ENCODE results near the gene FMNL1.

The FMNL1 gene

DNA sequence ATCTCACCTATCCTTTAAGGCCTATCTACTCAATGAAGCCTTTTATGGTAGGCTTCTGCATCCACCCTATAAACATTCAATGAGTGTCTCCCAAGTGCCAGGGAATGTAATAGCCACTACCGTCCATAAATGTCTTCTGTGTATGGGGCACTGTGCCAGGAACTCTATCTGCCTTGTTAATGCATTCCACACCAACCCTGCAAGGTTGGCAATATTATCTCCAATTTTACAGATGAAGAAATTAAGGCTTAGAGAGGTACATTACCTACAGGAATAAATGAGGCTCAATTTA is 75.1 kb downstream of the FMNL1 start:
- H2AFZ ChIP-seq (ENCODE audit: low read depth, low read length): no peak overlapping the region
- H3K27me3 ChIP-seq (ENCODE audit: insufficient read depth, low read length, poor library complexity): no peaks in the 10 kb centered on the region
- ATAC-seq (ENCODE audit: insufficient read depth, low read depth) (no peak), DNase-seq (no peak)
- no peaks in the 10 kb centered on the region for H3K9me3 ChIP-seq (ENCODE audit: insufficient read depth, low read length, severe bottlenecking)
- no peak overlapping the region for H3K9ac ChIP-seq (ENCODE audit: low read depth, low read length)
- H3K4me3 ChIP-seq (ENCODE audit: low read depth in 1 of 2, low read length in 2 of 2): no peak overlapping the region
- H3K79me2 ChIP-seq (ENCODE audit: insufficient read depth, low read length): peaks cover 89% of the 10 kb centered on the region
- H3K4me2 ChIP-seq (ENCODE audit: insufficient read depth, low read length): no peak overlapping the region
- no peak overlapping the region for H3K27ac ChIP-seq (ENCODE audit: low read length)
- H4K20me1 ChIP-seq (ENCODE audit: insufficient read depth, low read length): peaks cover 49% of the 10 kb centered on the region
- H3K4me1 ChIP-seq (ENCODE audit: insufficient read depth, low read length): no peaks in the 10 kb centered on the region
- TF ChIP-seq, protein P1, sequence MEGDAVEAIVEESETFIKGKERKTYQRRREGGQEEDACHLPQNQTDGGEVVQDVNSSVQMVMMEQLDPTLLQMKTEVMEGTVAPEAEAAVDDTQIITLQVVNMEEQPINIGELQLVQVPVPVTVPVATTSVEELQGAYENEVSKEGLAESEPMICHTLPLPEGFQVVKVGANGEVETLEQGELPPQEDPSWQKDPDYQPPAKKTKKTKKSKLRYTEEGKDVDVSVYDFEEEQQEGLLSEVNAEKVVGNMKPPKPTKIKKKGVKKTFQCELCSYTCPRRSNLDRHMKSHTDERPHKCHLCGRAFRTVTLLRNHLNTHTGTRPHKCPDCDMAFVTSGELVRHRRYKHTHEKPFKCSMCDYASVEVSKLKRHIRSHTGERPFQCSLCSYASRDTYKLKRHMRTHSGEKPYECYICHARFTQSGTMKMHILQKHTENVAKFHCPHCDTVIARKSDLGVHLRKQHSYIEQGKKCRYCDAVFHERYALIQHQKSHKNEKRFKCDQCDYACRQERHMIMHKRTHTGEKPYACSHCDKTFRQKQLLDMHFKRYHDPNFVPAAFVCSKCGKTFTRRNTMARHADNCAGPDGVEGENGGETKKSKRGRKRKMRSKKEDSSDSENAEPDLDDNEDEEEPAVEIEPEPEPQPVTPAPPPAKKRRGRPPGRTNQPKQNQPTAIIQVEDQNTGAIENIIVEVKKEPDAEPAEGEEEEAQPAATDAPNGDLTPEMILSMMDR (IDR thresholded peaks at IDR 0.05; ENCODE audit: borderline replicate concordance, extremely low read depth, low read length, poor library complexity, severe bottlenecking): no peak
- H3K36me3 ChIP-seq (ENCODE audit: insufficient read depth, low read length): peaks cover 4% of the 10 kb centered on the region; the same call in 1 of the 2 replicates
